Epidermal melanocyte (primary cell): ENCODE results near the gene LEPROT.
"Not testable (repeated sequence)": the region's sequence is repeated elsewhere in the genome, so short reads cannot be mapped to it uniquely, and the experiment has no call there.

ENCODE experiments used
- DNase-seq: peaks from one replicate; pipeline ENCODE4 v3.0.0; 2011; ENCODE audit warnings: low spot score; ENCODE audit not compliant: insufficient read length

Gene LEPROT

GRCh38 chr1:65437616-65438015, 17.1 kb downstream of the LEPROT start:
- DNase-seq: no peak

DNA sequence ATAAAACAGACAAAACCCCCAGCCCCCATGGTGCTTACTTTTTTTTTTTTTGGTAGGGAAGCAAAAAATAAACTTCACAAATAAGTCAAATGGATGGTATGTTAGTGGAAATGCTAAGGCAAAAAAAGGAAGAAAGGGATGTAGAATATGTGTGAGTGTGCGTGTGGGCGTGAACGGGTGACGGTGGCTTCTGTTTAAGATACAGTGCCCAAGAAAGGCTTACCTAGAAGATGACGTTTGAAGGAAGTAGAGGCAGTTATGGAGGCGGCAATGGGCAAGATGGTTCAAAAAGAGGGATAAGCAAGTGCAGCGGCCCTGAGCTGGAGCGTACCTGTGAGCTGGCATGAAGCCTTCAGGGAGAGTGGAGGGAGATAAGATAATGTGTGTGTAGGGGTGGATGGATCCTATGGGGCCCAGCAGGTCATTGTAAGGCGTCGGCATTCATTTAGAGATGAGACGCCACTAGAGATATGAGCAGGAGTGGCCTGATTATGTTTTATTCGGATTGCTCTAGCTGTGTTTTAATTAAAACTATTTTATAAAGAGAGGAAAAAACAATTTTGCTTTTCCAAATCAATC, 19.9 kb downstream of the LEPROT start:
- no peak for DNase-seq

- no peak for DNase-seq
Measured at GRCh38 chr1:65440915-65441314, 20.4 kb downstream of the LEPROT start.

DNA sequence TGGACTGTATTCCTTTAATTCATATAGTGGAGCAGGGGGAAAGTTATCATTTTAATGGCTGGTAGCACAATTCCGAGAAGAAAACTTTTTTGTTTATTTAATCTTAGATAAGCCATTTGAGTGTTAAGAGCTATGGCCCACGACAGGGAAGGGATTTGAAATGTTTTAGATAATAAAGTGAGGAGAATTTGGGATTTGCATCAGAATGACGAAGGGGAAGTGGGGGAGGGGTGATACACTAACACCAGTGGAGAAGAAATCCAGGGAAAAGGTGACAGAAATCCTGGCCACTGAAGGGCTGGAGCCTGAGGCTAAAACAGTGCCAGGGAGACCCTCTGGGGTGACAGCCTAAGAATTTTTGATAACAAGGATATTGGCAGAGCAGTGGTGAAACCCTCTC, 21.0 kb downstream of the LEPROT start:
- no peak for DNase-seq

DNA sequence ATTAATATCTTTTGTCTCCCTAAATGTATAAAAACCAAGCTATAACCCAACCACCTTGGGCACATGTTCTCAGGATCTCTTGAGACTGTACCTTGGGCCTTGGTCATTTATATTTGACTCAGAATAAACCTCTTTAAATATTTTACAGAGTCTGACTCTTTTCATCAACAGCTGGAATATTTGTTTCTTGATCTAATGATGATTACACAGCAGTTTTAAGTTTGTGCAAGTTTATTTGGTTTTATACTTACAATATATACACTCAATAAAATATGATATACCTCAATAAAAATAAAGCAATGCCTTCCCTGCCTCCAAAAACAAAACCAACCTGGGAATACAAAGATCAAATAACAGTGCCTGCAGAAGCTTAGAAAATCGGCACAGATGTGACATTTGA, 22.0 kb downstream of the LEPROT start:
- DNase-seq: no peak

DNA sequence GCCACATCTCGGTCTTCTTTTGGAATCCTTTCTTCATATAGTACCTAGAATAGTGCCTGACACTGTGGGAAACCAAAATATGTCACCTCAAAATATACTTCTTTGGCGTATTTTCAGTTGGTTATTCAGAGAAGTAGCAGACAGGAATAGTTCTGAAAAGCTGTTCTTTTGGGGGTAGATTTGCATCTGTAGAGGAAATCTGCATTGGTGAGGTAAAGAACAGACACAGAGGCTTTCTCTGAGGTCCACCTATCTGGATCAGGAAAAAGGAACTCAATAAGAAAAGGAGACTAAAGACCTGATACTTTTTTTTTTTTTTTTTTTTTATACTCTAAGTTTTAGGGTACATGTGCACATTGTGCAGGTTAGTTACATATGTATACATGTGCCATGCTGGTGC, 23.2 kb downstream of the LEPROT start:
- no peak for DNase-seq

DNA sequence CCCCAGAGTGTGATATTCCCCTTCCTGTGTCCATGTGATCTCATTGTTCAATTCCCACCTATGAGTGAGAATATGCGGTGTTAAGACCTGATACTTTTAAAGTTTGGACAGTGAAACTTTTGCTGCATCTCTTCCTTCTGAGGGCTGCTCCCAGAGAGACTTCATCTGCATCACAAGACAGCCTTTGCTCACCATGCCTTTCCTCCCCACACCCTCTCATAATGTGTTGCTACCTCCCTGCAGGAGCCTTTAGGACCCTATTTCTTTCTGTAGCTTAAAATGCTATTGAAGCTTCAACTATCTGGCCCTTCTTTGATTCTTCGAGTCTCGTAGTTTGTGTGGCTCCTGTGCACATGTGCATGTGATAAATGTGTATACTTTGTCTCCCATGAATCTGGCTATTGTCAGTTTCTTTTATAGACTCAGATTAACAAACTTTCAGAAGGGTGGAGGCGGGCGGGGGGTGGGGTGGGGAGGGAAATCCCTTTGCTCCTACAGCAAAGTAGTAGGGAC, 23.7 kb downstream of the LEPROT start:
- DNase-seq: no peak

DNA sequence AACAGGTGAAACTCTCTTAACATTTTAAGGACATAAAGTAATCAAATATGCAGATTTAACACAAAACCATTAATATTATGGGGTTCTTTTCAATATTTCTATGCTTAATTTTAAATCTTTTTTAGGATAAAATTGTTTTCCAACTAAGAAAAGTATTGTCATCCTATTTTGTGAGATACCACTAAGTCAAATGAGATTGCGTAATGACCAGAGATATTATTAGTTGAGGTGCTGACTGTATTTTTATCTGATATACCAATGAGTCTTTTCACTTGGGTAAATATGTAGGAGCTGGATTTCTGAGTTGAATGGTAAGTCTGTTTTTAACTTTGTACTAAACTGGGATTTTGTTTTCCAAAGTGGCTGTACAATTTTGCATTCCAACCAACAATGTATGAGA, 25.4 kb downstream of the LEPROT start:
- DNase-seq: no peak

- DNase-seq: no peak
Measured at GRCh38 chr1:65449214-65449823, 28.9 kb downstream of the LEPROT start.

DNA sequence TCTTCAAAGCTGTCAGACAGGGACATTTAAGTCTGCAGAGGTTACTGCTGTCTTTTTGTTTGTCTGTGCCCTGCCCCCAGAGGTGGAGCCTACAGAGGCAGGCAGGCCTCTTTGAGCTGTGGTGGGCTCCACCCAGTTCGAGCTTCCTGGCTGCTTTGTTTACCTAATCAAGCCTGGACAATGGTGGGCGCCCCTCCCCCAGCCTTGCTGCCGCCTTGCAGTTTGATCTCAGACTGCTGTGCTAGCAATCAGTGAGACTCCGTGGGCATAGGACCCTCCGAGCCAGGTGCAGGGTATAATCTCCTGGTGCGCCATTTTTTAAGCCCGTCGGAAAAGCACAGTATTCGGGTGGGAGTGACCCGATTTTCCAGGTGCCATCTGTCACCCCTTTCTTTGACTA, 35.2 kb downstream of the LEPROT start:
- not testable (repeated sequence) for DNase-seq

DNA sequence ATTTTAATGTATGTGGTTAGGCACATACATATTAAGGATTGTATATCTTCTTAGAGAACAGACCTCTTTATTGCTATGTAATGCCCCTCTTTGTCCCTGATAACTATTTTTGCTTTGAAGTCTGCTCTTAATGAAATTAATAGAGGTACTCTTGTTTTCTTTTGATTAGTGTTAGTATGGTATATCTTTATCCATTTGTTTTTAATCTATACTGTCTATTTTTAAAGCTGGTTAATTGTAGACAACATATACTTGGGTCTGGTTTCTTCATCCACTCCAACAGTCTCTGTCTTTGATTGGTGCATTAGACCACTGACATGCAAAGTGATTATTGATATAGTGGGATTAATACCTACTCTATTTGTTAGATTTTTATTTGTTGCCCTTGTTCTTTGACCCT, 36.0 kb downstream of the LEPROT start:
- no peak for DNase-seq

DNA sequence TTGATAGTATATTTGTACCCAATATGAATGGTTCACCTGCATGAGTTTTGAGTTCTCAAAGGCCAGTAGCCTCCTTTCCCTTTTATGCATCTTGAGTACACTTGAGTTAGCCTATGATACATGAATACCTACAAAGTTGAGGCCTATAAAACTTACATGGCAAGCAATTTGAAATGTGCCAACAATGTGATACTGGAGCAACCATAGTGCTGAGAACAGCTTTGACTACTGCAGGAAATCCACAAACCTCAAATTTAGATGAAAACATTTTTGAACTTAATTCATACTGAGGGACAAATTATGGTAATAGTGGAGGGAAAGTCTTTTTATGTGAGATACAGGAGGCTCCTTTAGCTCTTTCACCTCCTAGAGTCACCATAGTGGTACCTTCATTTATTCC, 37.4 kb downstream of the LEPROT start:
- DNase-seq: no peak

DNA sequence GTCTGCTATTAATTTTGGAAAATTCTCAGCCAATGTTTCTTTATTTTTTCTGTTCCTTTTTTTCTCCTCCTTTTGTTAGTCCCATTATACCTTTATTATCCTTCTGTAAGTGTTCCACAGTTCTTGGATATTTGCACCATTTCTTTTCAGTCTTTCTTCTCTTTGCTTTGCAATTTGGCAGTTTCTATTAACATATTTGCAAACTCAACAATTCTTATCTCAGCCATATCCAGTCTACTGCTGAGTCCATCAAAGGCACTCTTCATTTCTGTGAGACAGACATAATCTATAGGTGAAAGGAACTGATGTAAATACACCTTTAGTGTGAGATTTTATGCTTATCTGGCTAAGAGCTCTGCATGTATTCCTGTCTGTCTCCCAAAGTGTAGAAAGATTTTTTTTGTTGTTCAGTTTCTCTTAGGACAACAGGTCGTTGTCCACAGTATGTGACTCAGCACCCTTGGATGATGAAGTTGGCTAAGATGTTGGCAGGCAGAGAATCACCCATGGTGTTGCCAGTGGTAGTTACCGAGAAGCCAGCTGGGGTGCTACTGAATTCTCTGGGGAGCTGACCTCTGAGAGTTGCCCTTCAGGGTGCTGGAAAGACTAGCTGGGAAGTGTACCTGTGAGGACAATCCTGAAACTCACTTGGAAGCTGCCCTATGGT, 38.4 kb downstream of the LEPROT start:
- no peak for DNase-seq

- no peak for DNase-seq
Measured at GRCh38 chr1:65459397-65459768, 38.9 kb downstream of the LEPROT start.

GRCh38 chr1:65465837-65466236, 45.4 kb downstream of the LEPROT start:
- not testable (repeated sequence) for DNase-seq

DNA sequence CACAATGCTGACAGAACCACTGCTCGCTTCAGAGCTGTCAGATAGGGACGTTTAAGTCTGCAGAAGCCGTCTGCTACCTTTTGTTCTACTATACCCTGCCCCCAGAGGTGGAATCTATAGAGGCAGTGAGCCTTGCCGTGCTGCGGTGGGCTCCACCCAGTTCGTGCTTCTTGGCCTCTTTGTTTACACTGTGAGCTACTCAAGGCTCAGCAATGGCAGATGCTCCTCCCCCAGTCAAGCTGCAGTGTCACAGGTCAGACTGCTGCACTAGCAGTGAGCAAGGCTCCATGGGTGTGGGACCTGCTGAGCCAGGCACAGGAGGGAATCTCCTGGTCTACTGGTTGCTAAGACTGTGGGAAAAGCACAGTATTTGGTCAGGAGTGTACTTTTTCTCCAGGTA, 47.1 kb downstream of the LEPROT start:
- DNase-seq: no peak

DNA sequence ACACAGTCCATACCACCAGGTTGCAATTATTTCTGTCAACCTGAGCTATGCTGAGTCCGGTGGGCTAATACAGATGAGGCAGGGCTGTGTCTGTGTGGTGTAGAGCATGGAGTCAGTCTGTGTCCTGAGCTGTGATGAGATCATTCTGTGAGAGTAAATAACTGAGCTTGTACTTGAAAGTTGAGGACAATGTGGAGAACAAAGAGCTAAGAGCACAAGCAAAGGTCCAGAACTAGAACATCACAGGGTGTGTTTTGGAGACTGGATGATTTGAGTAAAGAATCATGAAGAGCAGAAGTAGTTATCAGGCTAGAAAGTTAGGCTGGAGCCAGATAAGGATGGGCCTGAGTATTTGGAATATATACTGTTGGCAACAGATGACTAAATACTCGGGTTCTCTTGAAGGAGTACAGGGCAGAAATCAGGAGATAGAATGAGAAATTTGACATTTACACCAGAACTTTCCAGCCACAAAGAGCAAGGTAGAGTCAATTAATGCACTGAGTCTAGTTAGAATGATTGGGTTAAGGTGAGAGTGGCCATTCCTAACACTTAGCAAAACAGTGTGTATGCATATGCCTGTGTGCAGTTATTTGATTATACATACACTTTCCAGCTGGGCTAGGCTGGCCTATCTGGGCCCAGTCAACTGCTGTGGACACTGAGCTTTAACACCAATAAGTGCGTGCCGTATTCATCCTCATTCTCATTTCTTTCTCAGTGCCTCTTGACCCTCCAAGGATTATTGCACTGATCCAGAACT, 48.8 kb downstream of the LEPROT start:
- DNase-seq: no peak

DNA sequence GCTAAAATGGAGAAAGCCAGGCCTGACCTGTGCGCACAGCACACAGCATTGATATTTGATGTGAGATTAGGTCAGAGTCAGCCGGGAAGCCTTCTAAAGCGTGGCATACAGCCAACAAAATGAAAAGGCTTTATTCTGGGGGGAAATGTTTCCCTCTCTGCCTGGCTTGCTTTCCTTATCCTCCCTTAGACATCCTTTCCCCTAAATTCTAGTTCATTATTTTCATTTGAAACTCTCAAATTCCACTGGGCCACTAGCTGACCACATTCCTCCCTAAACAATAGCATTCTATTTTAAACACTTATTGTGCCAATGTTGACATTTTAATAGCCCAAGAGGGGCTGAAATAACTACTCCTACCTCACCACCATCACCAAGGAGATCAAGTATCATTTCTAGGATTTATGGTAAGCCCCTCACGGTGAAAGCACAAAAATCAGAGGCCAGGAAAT, 49.4 kb downstream of the LEPROT start:
- DNase-seq: no peak

GRCh38 chr1:65470766-65471165, 50.3 kb downstream of the LEPROT start:
- DNase-seq: no peak

DNA sequence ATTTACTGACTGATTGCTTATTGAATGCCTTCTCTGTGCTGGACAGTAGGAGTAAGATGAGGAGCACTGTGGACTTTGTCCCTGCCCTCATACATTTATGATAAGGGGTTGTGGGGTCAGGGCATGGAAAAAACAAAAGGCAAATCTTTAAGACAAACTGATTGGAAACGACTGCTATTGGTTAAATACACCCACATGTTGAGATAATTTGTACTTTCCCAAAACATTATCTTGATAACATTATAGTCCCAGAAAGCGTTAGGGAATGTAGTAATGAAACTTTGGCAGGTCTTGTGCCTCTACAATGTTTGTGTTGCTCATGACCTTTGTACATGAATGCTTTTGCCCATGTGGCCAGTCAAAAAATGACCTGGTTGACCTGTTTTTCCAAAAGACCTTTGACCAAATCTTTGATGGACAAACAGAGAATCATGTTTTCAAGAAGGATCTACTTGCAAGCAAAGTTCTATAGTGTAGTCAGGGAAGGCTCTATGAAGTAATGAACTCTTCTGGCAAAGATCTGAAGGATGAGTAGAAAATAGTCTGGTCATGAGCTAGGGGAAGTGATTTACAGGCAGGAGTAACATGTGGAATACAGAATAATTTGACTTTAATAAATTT, 50.9 kb downstream of the LEPROT start:
- no peak for DNase-seq

- no peak for DNase-seq
Measured at GRCh38 chr1:65471861-65472332, 51.4 kb downstream of the LEPROT start.

- no peak for DNase-seq
Measured at GRCh38 chr1:65476327-65476726, 55.9 kb downstream of the LEPROT start.
